Activated T-helper 2 cell treated with anti-CD3 and anti-CD28 coated beads, Interferon-gamma antibody, Interleukin-2, Interleukin-4, amounts not matched to agents 10 μg/mL and 5 μg/mL and 100 μg/mL, durations not matched to agents 14 hours and 24 hours and 36 hours (primary cell): ENCODE data around the gene PRSS53. TPM values are rescaled to one million over a fixed set of nuclear protein-coding genes. Genes with fewer than 3 reads are reported as not detected.
"Not testable (repeated sequence)": the region's sequence is repeated elsewhere in the genome, so short reads cannot be mapped to it uniquely, and the experiment has no call there.

Experiments
- DNase-seq: peaks from one replicate; pipeline ENCODE4 v3.0.0; 2021; ENCODE audit warnings: low spot score
- H3K27ac Mint-ChIP-seq: one replicate; pipeline ENCODE4 v1.8.0; 2021; ENCODE audit warnings: mixed read lengths
- H3K27me3 Mint-ChIP-seq: one replicate; pipeline ENCODE4 v1.8.0; 2021; ENCODE audit warnings: low read depth, mixed read lengths
- H3K36me3 Mint-ChIP-seq: one replicate; pipeline ENCODE4 v1.8.0; 2021; ENCODE audit warnings: low read depth, mixed read lengths
- H3K4me1 Mint-ChIP-seq: one replicate; pipeline ENCODE4 v1.8.0; 2021; ENCODE audit warnings: low read depth, mixed read lengths
- H3K4me3 Mint-ChIP-seq: one replicate; pipeline ENCODE4 v1.8.0; 2021; ENCODE audit warnings: low read depth, mild to moderate bottlenecking, moderate library complexity, mixed read lengths
- H3K9me3 Mint-ChIP-seq: one replicate; pipeline ENCODE4 v1.8.0; 2021; ENCODE audit warnings: mixed read lengths
- intact Hi-C: fragments of 100-400 bp; cut with micrococcal nuclease; formaldehyde crosslinking; loops from one replicate; pipeline ENCODE4 v1.15.1; 2023
- total RNA-seq: library from RNA; stranded (reverse); gene quantifications from 2 replicates; pipeline ENCODE4 v1.2.3, GENCODE V29; 2022

Gene PRSS53
- total RNA-seq, 1 donor from 2014 or later: 4.8 TPM

GRCh38 chr16:31111881-31112466 is 23.2 kb upstream of the PRSS53 start:
- Mint-ChIP-seq H3K36me3 (peaks cover 42% of the 10 kb centered on the region), H3K4me1 (peaks cover 19% of the 10 kb centered on the region), H3K27ac (no peak overlapping the region), H3K4me3 (peak overlapping the region; percentile 13), H3K9me3 (no peaks in the 10 kb centered on the region), H3K27me3 (no peaks in the 10 kb centered on the region)
- intact Hi-C loops: no loop called here
- no peak for DNase-seq

- H3K36me3 Mint-ChIP-seq: peaks cover 38% of the 10 kb centered on the region
- H3K27me3 Mint-ChIP-seq: no peaks in the 10 kb centered on the region
- intact Hi-C loops: no loop called here
- H3K27ac Mint-ChIP-seq: no peak overlapping the region
- DNase-seq: no peak
- peak overlapping the region; percentile 84 for H3K4me3 Mint-ChIP-seq
- H3K9me3 Mint-ChIP-seq: no peaks in the 10 kb centered on the region
- peaks cover 23% of the 10 kb centered on the region for H3K4me1 Mint-ChIP-seq
These were observed 21.6 kb upstream of the PRSS53 start for GRCh38 chr16:31110106-31111034.

DNA sequence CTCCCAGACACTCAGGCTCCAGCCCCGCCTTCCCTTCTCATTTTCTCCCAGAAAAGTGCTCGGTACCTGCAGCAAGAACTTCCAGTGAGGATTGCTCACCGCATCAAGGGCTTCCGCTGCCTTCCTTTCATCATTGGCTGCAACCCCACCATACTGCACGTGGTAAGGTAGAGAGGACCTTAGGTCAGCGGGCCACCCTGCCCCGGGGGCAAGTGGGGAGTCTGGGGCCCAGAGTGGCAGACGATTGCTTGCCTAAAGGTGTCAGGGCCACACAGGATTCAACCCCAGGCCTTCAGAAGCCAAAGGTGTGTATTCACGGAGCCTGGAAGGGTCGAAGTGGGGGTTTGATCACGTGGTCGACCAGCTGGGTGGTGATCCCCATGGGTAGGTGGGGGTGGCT is 20.9 kb upstream of the PRSS53 start:
- DNase-seq: no peak
- peaks cover 23% of the 10 kb centered on the region for H3K4me1 Mint-ChIP-seq
- no peaks in the 10 kb centered on the region for H3K27me3 Mint-ChIP-seq
- no peaks in the 10 kb centered on the region for H3K9me3 Mint-ChIP-seq
- intact Hi-C loops: loop anchor here (2.0 to 10.0 kb wide), 6 partner anchors 15 to 765 kb away; partner anchors contain the start of genes ARMC5, SRCAP, VKORC1 and ZNF267
- peaks cover 38% of the 10 kb centered on the region for H3K36me3 Mint-ChIP-seq
- H3K4me3 Mint-ChIP-seq: peak overlapping the region; percentile 84
- H3K27ac Mint-ChIP-seq: peak overlapping the region; percentile 80

GRCh38 chr16:31108794-31109558 is 20.2 kb upstream of the PRSS53 start:
- no peak overlapping the region for H3K27ac Mint-ChIP-seq
- H3K9me3 Mint-ChIP-seq: no peaks in the 10 kb centered on the region
- no peak for DNase-seq

DNA sequence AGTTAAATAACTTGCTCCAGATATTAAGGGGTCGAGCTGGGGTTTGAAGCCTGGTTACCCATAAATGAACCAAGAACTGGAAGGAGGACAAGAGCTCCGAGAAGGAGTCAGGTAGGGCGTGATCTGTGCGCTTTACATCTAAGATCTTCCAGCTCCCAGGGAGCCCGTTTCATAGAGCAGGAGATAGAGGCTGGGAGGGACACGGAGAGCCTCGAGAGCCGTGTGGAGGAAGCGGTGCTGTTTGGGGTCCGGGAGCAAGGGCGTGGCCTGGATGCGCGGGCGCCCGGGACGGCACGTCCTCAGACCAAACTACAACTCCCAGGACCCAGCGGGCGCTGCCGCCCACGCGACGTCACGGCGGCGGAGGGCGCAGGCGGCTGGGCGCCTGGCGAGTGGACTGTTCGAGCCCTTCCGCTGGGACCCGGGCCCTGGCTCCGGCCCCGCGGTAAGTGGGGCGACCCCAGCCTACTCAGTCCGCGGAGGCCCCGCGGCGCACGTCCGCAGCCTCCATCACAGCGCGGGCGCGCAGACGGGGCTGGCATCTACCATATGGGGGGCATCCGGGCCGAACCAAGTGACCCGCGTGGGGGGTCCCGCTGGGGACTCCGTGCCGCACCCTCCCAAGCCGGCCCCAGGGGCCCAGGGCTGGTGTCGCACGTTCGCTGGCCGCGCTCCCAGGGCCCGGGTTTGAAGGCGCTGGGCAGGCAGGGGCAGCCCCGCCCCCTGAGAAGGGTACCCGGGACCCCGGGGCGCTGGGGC is 19.5 kb upstream of the PRSS53 start, which contains the start of gene BCKDK:
Gene BCKDK, plus strand, starts transcription at position 352 of the 759 bp plus-strand sequence. CDS start 838 bp downstream, outside the sequence.
- DNase-seq: peak; percentile 65
- Mint-ChIP-seq H3K9me3 (no peaks in the 10 kb centered on the region), H3K36me3 (peaks cover 38% of the 10 kb centered on the region), H3K4me1 (peaks cover 18% of the 10 kb centered on the region), H3K27me3 (no peaks in the 10 kb centered on the region), H3K27ac (peak within 1 kb of the TSS; percentile 91), H3K4me3 (peak within 1 kb of the TSS; percentile 85)
- intact Hi-C loops: loop anchor here (2.0 to 10.0 kb wide), 6 partner anchors 13 to 767 kb away; partner anchors contain the start of genes ARMC5, SRCAP, VKORC1 and ZNF267

More at GRCh38 chr16:31108794-31109558, 20.2 kb upstream of the PRSS53 start:
- intact Hi-C loops: loop anchor here (2.0 to 10.0 kb wide), 6 partner anchors 14 to 766 kb away; partner anchors contain the start of genes ARMC5, SRCAP, VKORC1 and ZNF267
- peak overlapping the region; percentile 84 for H3K4me3 Mint-ChIP-seq
- no peaks in the 10 kb centered on the region for H3K27me3 Mint-ChIP-seq
- peaks cover 21% of the 10 kb centered on the region for H3K4me1 Mint-ChIP-seq
- peaks cover 38% of the 10 kb centered on the region for H3K36me3 Mint-ChIP-seq

DNA sequence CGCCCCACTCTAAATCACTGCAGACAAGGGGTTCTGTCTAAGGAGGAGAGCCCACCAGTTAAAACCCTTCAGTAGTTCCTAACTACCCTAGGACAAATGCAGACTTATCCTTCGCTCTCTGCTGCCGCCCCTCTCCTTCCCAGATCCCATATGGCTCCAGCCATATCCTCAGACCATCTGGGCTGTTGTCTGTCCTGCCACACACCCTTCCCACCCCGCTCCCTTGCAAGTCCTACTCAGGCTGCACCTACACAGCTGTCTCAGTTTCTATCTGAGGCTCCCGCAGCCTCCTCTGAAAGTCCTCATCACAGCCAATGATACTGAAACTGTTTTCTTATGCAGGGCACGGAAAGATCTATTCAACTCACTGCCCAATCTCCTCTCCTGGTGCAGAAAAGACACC is 18.7 kb upstream of the PRSS53 start:
- no peak for DNase-seq
- H3K27ac Mint-ChIP-seq: peak overlapping the region; percentile 91
- peaks cover 34% of the 10 kb centered on the region for H3K36me3 Mint-ChIP-seq
- peaks cover 18% of the 10 kb centered on the region for H3K4me1 Mint-ChIP-seq
- intact Hi-C loops: loop anchor here (5.0 to 10.0 kb wide), 4 partner anchors 35 to 767 kb away; partner anchors contain the start of genes ARMC5, SRCAP, ZNF267 and ZNF646
- H3K9me3 Mint-ChIP-seq: no peaks in the 10 kb centered on the region
- peak overlapping the region; percentile 85 for H3K4me3 Mint-ChIP-seq
- H3K27me3 Mint-ChIP-seq: no peaks in the 10 kb centered on the region

GRCh38 chr16:31106509-31107464 is 18.0 kb upstream of the PRSS53 start:
- Mint-ChIP-seq H3K4me3 (peak overlapping the region; percentile 85), H3K36me3 (peaks cover 27% of the 10 kb centered on the region), H3K27me3 (no peaks in the 10 kb centered on the region), H3K9me3 (no peaks in the 10 kb centered on the region), H3K4me1 (peaks cover 18% of the 10 kb centered on the region), H3K27ac (peak overlapping the region; percentile 91)
- intact Hi-C loops: loop anchor here (5.0 to 10.0 kb wide), 4 partner anchors 34 to 768 kb away; partner anchors contain the start of genes ARMC5, SRCAP, ZNF267 and ZNF646
- DNase-seq: no peak

DNA sequence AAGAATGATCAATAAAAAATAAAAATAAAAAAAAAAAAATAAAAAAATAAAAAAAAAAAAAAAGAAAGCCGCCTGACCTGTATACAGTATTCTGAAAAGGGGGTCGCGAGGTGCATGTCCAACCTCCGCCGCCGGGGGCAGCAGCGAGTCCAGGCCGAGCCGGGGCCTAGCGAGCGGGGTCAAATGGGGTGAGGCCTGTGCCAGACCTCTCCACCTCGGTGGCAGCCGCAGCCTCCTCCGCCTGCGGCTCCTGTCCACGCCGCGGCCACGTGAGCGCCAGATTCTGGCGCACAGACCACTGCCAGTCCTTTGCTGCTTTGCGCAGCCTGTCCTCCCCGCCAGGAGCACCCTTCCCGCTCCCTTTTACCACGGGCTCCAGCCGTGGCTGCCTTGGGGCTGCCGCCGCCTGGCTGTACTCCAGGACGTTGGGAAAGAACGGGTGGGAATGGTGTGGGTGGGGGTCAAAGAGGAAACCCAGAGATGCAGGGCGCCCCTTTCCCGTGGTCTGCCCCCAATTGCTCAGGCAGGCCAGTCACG is 17.0 kb upstream of the PRSS53 start:
- Mint-ChIP-seq H3K36me3 (peaks cover 17% of the 10 kb centered on the region), H3K27ac (peak overlapping the region; percentile 66), H3K4me3 (no peak overlapping the region), H3K4me1 (peaks cover 18% of the 10 kb centered on the region), H3K9me3 (no peaks in the 10 kb centered on the region), H3K27me3 (no peaks in the 10 kb centered on the region)
- peak; percentile 72 for DNase-seq
- intact Hi-C loops: loop anchor here (5.0 to 10.0 kb wide), 4 partner anchors 33 to 769 kb away; partner anchors contain the start of genes ARMC5, SRCAP, ZNF267 and ZNF646

- H3K9me3 Mint-ChIP-seq, H3K4me3 Mint-ChIP-seq, H3K27ac Mint-ChIP-seq: not testable (repeated sequence)
These were observed 12.3 kb upstream of the PRSS53 start for GRCh38 chr16:31100876-31101641.

More at GRCh38 chr16:31100876-31101641, 12.3 kb upstream of the PRSS53 start:
- not testable (repeated sequence) for H3K4me1 Mint-ChIP-seq, H3K36me3 Mint-ChIP-seq, H3K27me3 Mint-ChIP-seq, DNase-seq
- intact Hi-C loops: loop anchor here (10.0 kb wide), 2 partner anchors 406 to 774 kb away; partner anchors contain the start of genes SRCAP and ZNF267
